ENCODE measurements around the gene PROM2.
"Not testable (repeated sequence)": the region's sequence is repeated elsewhere in the genome, so short reads cannot be mapped to it uniquely, and the experiment has no call there.

Gene PROM2

GRCh38 chr2:95274291-95275150 is at the start of gene PROM2:
Gene PROM2 (plus strand): TSS chr2:95274449. CDS start chr2:95274586, 137 bp downstream.
- Mint-ChIP-seq H3K27me3 (no peaks in the 10 kb centered on the region), H3K9me3 (no peaks in the 10 kb centered on the region), H3K27ac (peak within 1 kb of the TSS in 1 of 2 donors; percentile 65), H3K4me1 (no peaks in the 10 kb centered on the region), H3K4me3 (no peak within 1 kb of the TSS)
- DNase-seq (no peak), ATAC-seq (no peak)

GRCh38 chr2:95225658-95226057 is 48.6 kb upstream of the PROM2 start:
- no peak for DNase-seq
- Mint-ChIP-seq H3K9me3 (peaks cover 47 to 61% of the 10 kb centered on the region in 2 donors), H3K27me3 (no peaks in the 10 kb centered on the region), H3K4me3 (no peak overlapping the region), H3K4me1 (no peaks in the 10 kb centered on the region), H3K27ac (no peak overlapping the region)
- no peak for ATAC-seq

GRCh38 chr2:95231723-95232122 is 42.5 kb upstream of the PROM2 start:
- DNase-seq (peak; percentile 5 to 15), ATAC-seq (no peak)
- H3K27ac Mint-ChIP-seq = no peak overlapping the region
- no peaks in the 10 kb centered on the region for H3K4me1 Mint-ChIP-seq
- no peak overlapping the region for H3K4me3 Mint-ChIP-seq
- H3K9me3 Mint-ChIP-seq = peaks cover 22 to 55% of the 10 kb centered on the region in 2 donors
- no peaks in the 10 kb centered on the region for H3K27me3 Mint-ChIP-seq

- Mint-ChIP-seq H3K9me3 (peaks cover 17 to 53% of the 10 kb centered on the region in 2 donors), H3K27ac (no peak overlapping the region), H3K4me3 (no peak overlapping the region), H3K27me3 (no peaks in the 10 kb centered on the region), H3K4me1 (no peaks in the 10 kb centered on the region)
- no peak for DNase-seq
- no peak for ATAC-seq
These were observed 42.0 kb upstream of the PROM2 start for GRCh38 chr2:95232232-95232631.

- DNase-seq = no peak
- Mint-ChIP-seq H3K9me3 (peaks cover 20 to 53% of the 10 kb centered on the region in 2 donors), H3K4me3 (no peak overlapping the region), H3K27ac (no peak overlapping the region), H3K27me3 (no peaks in the 10 kb centered on the region), H3K4me1 (no peaks in the 10 kb centered on the region)
- ATAC-seq = no peak
These were observed 39.9 kb upstream of the PROM2 start for GRCh38 chr2:95234286-95234785.

GRCh38 chr2:95234816-95235215 is 39.4 kb upstream of the PROM2 start:
- no peaks in the 10 kb centered on the region for H3K4me1 Mint-ChIP-seq
- DNase-seq (no peak), ATAC-seq (no peak)
- H3K27me3 Mint-ChIP-seq = no peaks in the 10 kb centered on the region
- H3K27ac Mint-ChIP-seq = no peak overlapping the region
- H3K4me3 Mint-ChIP-seq = no peak overlapping the region
- peaks cover 17 to 53% of the 10 kb centered on the region in 2 donors for H3K9me3 Mint-ChIP-seq

- ATAC-seq (no peak), DNase-seq (no peak)
- Mint-ChIP-seq H3K27me3 (no peaks in the 10 kb centered on the region), H3K27ac (no peak overlapping the region), H3K9me3 (peaks cover 33 to 73% of the 10 kb centered on the region in 2 donors), H3K4me1 (no peaks in the 10 kb centered on the region), H3K4me3 (no peak overlapping the region)
These were observed 36.1 kb upstream of the PROM2 start for GRCh38 chr2:95238131-95238530.

GRCh38 chr2:95240091-95240490 is 34.2 kb upstream of the PROM2 start:
- Mint-ChIP-seq H3K4me3 (no peak overlapping the region), H3K27ac (no peak overlapping the region), H3K9me3 (peaks cover 40 to 66% of the 10 kb centered on the region in 2 donors), H3K27me3 (no peaks in the 10 kb centered on the region), H3K4me1 (no peaks in the 10 kb centered on the region)
- ATAC-seq = no peak
- DNase-seq = no peak

- no peak overlapping the region for H3K27ac Mint-ChIP-seq
- H3K4me1 Mint-ChIP-seq = no peaks in the 10 kb centered on the region
- peaks cover 41 to 70% of the 10 kb centered on the region in 2 donors for H3K9me3 Mint-ChIP-seq
- H3K4me3 Mint-ChIP-seq = no peak overlapping the region
- no peak for DNase-seq
- ATAC-seq = no peak
- no peaks in the 10 kb centered on the region for H3K27me3 Mint-ChIP-seq
These were observed 33.7 kb upstream of the PROM2 start for GRCh38 chr2:95240556-95240955.

- ATAC-seq, H3K4me3 Mint-ChIP-seq, H3K27me3 Mint-ChIP-seq, H3K4me1 Mint-ChIP-seq, DNase-seq, H3K27ac Mint-ChIP-seq: not testable (repeated sequence)
- H3K9me3 Mint-ChIP-seq = peaks cover 33 to 77% of the 10 kb centered on the region in 2 donors
These were observed 32.2 kb upstream of the PROM2 start for GRCh38 chr2:95242084-95242483.

GRCh38 chr2:95258271-95258670 is 16.0 kb upstream of the PROM2 start:
- DNase-seq (no peak), ATAC-seq (no peak)
- Mint-ChIP-seq H3K9me3 (peaks cover 27 to 40% of the 10 kb centered on the region in 2 donors), H3K27me3 (peaks cover 15% of the 10 kb centered on the region), H3K4me1 (no peaks in the 10 kb centered on the region), H3K27ac (peak overlapping the region in 1 of 2 donors; percentile 92), H3K4me3 (no peak overlapping the region)

GRCh38 chr2:95260028-95261023 is 13.9 kb upstream of the PROM2 start:
- DNase-seq (no peak), ATAC-seq (no peak)
- H3K4me3 Mint-ChIP-seq = no peak overlapping the region

GRCh38 chr2:95261602-95262001 is 12.6 kb upstream of the PROM2 start:
- no peak overlapping the region for H3K27ac Mint-ChIP-seq
- ATAC-seq (no peak), DNase-seq (no peak)
- H3K4me1 Mint-ChIP-seq = no peaks in the 10 kb centered on the region
- H3K9me3 Mint-ChIP-seq = peaks cover 20 to 28% of the 10 kb centered on the region in 2 donors
- H3K27me3 Mint-ChIP-seq = peaks cover 15% of the 10 kb centered on the region
- no peak overlapping the region for H3K4me3 Mint-ChIP-seq

More at GRCh38 chr2:95260028-95261023, 13.9 kb upstream of the PROM2 start:
- Mint-ChIP-seq H3K9me3 (peaks cover 27 to 31% of the 10 kb centered on the region in 2 donors), H3K27me3 (peaks cover 15% of the 10 kb centered on the region), H3K27ac (no peak overlapping the region), H3K4me1 (no peaks in the 10 kb centered on the region)

GRCh38 chr2:95262896-95263542 is 11.2 kb upstream of the PROM2 start:
- Mint-ChIP-seq H3K4me1 (no peaks in the 10 kb centered on the region), H3K9me3 (peaks cover 14 to 20% of the 10 kb centered on the region in 2 donors), H3K4me3 (no peak overlapping the region), H3K27me3 (peaks cover 15% of the 10 kb centered on the region), H3K27ac (no peak overlapping the region)
- DNase-seq = no peak
- no peak for ATAC-seq

- peaks cover 15% of the 10 kb centered on the region for H3K27me3 Mint-ChIP-seq
- H3K4me3 Mint-ChIP-seq = no peak overlapping the region
- H3K27ac Mint-ChIP-seq = no peak overlapping the region
- H3K4me1 Mint-ChIP-seq = no peaks in the 10 kb centered on the region
- ATAC-seq (no peak), DNase-seq (no peak)
- peaks cover 4 to 9% of the 10 kb centered on the region in 2 donors for H3K9me3 Mint-ChIP-seq
These were observed 9.6 kb upstream of the PROM2 start for GRCh38 chr2:95264624-95265023.
